ENCODE measurements around the gene TP53I3.

DNA sequence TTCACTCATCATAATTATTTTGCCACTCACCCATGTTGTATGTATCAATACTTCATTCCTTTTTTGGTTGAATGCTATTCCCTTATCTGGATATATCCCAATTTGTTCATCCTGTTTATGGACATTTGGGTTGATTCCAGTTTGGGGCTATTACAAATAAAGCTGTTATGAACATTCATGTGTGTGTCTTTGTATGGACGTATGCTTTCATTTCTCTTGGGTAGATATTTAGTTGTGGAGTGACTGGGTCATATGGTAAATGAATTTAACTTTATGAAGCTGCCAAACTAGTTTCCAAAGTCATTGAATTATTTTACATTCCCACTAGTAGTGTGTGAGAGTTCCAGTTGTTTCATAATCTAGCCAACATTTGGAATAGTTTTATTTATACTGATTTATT, 41.3 kb upstream of the TP53I3 start:
- TF ChIP-seq CTCF (IDR thresholded peaks at IDR 0.05; ENCODE audit: extremely low read depth in 1 of 2, insufficient read depth in 1 of 2, low read depth in 1 of 2, low read length in 2 of 2), result no peak
- no peak for TF ChIP-seq EZH2 (IDR thresholded peaks at IDR 0.05; ENCODE audit: borderline replicate concordance, low read depth, low read length, severe bottlenecking)
- no peak for TF ChIP-seq POLR2A (IDR thresholded peaks at IDR 0.05; ENCODE audit: low read depth, low read length)
- TF ChIP-seq POLR2AphosphoS5 (IDR thresholded peaks at IDR 0.05; ENCODE audit: insufficient read depth, low read depth, low read length), result no peak
- no peak for TF ChIP-seq MYC (IDR thresholded peaks at IDR 0.05; ENCODE audit: low read depth, low read length)
- no peak for TF ChIP-seq MAX (IDR thresholded peaks at IDR 0.05; ENCODE audit: insufficient read depth, insufficient read length)
- TF ChIP-seq JUN (IDR thresholded peaks at IDR 0.05; ENCODE audit: borderline replicate concordance, insufficient read depth, insufficient read length, low read depth), result no peak
- TF ChIP-seq FOS (IDR thresholded peaks at IDR 0.05; ENCODE audit: borderline replicate concordance, insufficient read depth, low read length), result no peak
- no peak for TF ChIP-seq GATA2 (IDR thresholded peaks at IDR 0.05; ENCODE audit: insufficient read depth, insufficient read length, low read depth, low read length)
